CD14-positive monocyte (primary cell): ENCODE measurements around the gene ISG15. TPM values are rescaled to one million over a fixed set of nuclear protein-coding genes. Genes with fewer than 3 reads are reported as not detected.

Experiments
- DNase-seq, 3 donors: peaks; one replicate each; pipeline ENCODE4 v3.0.0-alpha.2; 2011 to 2022
- H2AFZ ChIP-seq: 2 replicates; pipeline ENCODE4 v1.6.0; 2012; ENCODE audit warnings: mild to moderate bottlenecking, low read depth, low read length, inconsistent platforms; ENCODE audit not compliant: insufficient read depth, poor library complexity, severe bottlenecking
- H3K27ac ChIP-seq, 2 donors: 1 replicate in 1 of 2; 2 replicates in 1 of 2; pipeline ENCODE4 v1.5.1; 2012 to 2013; ENCODE audit warnings: low read length in 2 of 2, control low read depth in 1 of 2, inconsistent platforms in 1 of 2, low read depth in 1 of 2, mild to moderate bottlenecking in 1 of 2
- H3K27me3 ChIP-seq, 2 donors: one replicate each; pipeline versions ENCODE4 v1.6.0 to v1.6.1; 2011 to 2013; ENCODE audit warnings: low read length in 2 of 2; ENCODE audit not compliant: control insufficient read depth in 2 of 2, insufficient read depth in 2 of 2
- H3K36me3 ChIP-seq, 2 donors: replicated peaks in 1 of 2; 1 replicate in 1 of 2; 2 replicates in 1 of 2; pipeline versions ENCODE4 v1.5.1 to v1.6.1; 2012 to 2013; ENCODE audit warnings: low read length in 2 of 2, control low read depth in 1 of 2, inconsistent platforms in 1 of 2, mild to moderate bottlenecking in 1 of 2; ENCODE audit not compliant: insufficient read depth in 2 of 2, control insufficient read depth in 1 of 2
- H3K4me1 ChIP-seq, 2 donors: 1 replicate in 1 of 2; 2 replicates in 1 of 2; pipeline versions ENCODE4 v1.5.1 to v1.6.1; 2012 to 2013; ENCODE audit warnings: low read length in 2 of 2, control low read depth in 1 of 2, inconsistent platforms in 1 of 2, mild to moderate bottlenecking in 1 of 2, moderate library complexity in 1 of 2; ENCODE audit not compliant: insufficient read depth in 2 of 2, control insufficient read depth in 1 of 2
- H3K4me2 ChIP-seq: replicated peaks from 2 replicates; pipeline ENCODE3; 2012; ENCODE audit warnings: low read length, moderate library complexity, mild to moderate bottlenecking; ENCODE audit not compliant: poor library complexity, severe bottlenecking; ENCODE audit errors: extremely low read depth
- H3K4me3 ChIP-seq, 3 experiments: fragments of 200-600 bp in 1 of 3; sonication (generic) in 1 of 3; replicated peaks in 1 of 3; 1 replicate in 2 of 3; 2 replicates in 1 of 3; pipeline ENCODE4 v1.5.1; 2011 to 2013; ENCODE audit warnings: low read length in 3 of 3, mild to moderate bottlenecking in 3 of 3, control low read depth in 2 of 3, low read depth in 2 of 3, inconsistent platforms in 1 of 3, moderate library complexity in 1 of 3
- H3K79me2 ChIP-seq: 2 replicates; pipeline ENCODE4 v1.6.0; 2012; ENCODE audit warnings: mild to moderate bottlenecking, control low read depth, inconsistent platforms, low read length, moderate library complexity; ENCODE audit not compliant: insufficient read depth
- H3K9ac ChIP-seq: 2 replicates; pipeline ENCODE4 v1.6.0; 2017; ENCODE audit warnings: low read length, mild to moderate bottlenecking; ENCODE audit not compliant: insufficient read depth, poor library complexity, severe bottlenecking
- H3K9me3 ChIP-seq, 2 donors: replicated peaks in 1 of 2; 1 replicate in 1 of 2; 2 replicates in 1 of 2; pipeline versions ENCODE4 v1.5.1 to v1.6.1; 2012 to 2013; ENCODE audit warnings: low read length in 2 of 2, control low read depth in 1 of 2; ENCODE audit not compliant: control insufficient read depth in 1 of 2, insufficient read depth in 1 of 2
- H4K20me1 ChIP-seq: 2 replicates; pipeline ENCODE4 v1.6.0; 2012; ENCODE audit warnings: mild to moderate bottlenecking, low read length, control low read depth, moderate library complexity; ENCODE audit not compliant: insufficient read depth
- H3K27ac Mint-ChIP-seq, 7 donors: one replicate each; pipeline ENCODE4 v1.8.0; 2020; ENCODE audit warnings: mild to moderate bottlenecking in 7 of 7, mixed read lengths in 7 of 7, moderate library complexity in 6 of 7, inconsistent platforms in 2 of 7
- H3K27me3 Mint-ChIP-seq, 3 donors: one replicate each; pipeline ENCODE4 v1.8.0; 2021 to 2022; ENCODE audit warnings: low read depth in 3 of 3, mild to moderate bottlenecking in 3 of 3, mixed read lengths in 3 of 3, moderate library complexity in 3 of 3, inconsistent platforms in 1 of 3
- H3K36me3 Mint-ChIP-seq, 2 donors: one replicate each; pipeline ENCODE4 v1.8.0; 2020; ENCODE audit warnings: mixed read lengths in 2 of 2, inconsistent platforms in 1 of 2, mild to moderate bottlenecking in 1 of 2
- H3K4me1 Mint-ChIP-seq: one replicate; pipeline ENCODE4 v1.8.0; 2020; ENCODE audit warnings: mild to moderate bottlenecking, mixed read lengths
- H3K4me3 Mint-ChIP-seq, 2 donors: one replicate each; pipeline ENCODE4 v1.8.0; 2020; ENCODE audit warnings: mild to moderate bottlenecking in 2 of 2, mixed read lengths in 2 of 2, moderate library complexity in 1 of 2
- H3K9me3 Mint-ChIP-seq, 7 donors: one replicate each; pipeline ENCODE4 v1.8.0; 2020 to 2022; ENCODE audit warnings: mixed read lengths in 7 of 7, mild to moderate bottlenecking in 6 of 7, moderate library complexity in 6 of 7, inconsistent platforms in 2 of 7
- WGBS: methylation state at CpG from one replicate; pipeline ENCODE4 v1.1.5; 2013; ENCODE audit warnings: missing lambda C conversion rate; ENCODE audit not compliant: insufficient coverage; 5-methylcytosine and 5-hydroxymethylcytosine counted together
- intact Hi-C, 2 donors: fragments of 100-400 bp; cut with micrococcal nuclease; formaldehyde crosslinking; loops; one replicate each; pipeline versions ENCODE4 v1.15.0 to v1.15.1; 2023
- polyA plus RNA-seq, 3 donors: library from polyadenylated mRNA; depleted of rRNA in 1 of 3; unstranded in 2 of 3; stranded (reverse) in 1 of 3; fragments of 300-500 nt in 2 of 3; fragments of >200 nt in 1 of 3; fragmentation: Illumina TruSeq in 2 of 3; gene quantifications; 1 replicate in 2 of 3; 2 replicates in 1 of 3; pipeline ENCODE4 v1.2.3, GENCODE V29; 2012 to 2021
- TF ChIP-seq, protein P1 (sequence below): fragments of 200-600 bp; IDR thresholded peaks from one replicate; pipeline ENCODE4 v1.8.0; 2022; ENCODE audit warnings: antibody characterized with exemption, mild to moderate bottlenecking

The ISG15 gene
- polyA plus RNA-seq, 3 donors = 128 to 241 (median 145) TPM

DNA sequence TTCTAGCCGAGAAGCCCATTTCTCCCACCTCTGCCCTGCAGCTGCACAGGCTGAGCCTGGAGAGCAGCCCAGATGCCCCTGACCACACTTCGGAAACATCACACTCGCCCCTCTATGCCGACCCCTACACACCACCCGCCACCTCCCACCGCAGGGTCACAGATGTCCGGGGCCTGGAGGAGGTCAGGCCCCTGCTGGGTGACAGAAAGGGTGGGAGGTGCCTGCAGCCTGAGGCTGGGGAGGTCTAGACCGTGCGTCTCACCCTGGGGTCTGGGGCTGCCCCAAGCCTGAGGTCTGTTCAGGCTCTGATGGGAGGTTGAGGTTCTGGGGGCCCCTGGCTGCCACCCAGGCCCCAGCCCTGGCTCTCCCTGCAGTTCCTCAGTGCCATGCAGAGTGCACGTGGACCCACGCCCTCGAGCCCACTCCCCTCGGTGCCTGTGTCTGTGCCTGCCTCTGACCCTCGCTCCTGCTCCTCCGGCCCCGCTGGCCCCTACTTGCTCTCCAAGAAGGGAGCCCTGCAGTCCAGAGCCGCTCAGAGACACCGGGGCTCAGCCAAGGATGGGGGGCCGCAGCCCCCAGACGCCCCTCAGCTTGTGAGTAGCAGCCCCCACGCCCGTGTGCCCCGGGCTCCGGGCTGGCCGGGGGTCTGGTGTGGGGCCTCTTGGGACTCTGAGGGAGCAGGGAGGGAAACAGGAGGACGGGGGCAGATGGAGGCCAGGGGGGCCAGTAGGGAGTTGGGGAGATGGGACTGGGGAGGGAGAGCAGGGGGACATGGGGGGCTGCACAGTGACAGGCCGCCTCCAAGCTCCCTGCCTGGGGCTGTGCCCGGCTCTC is 39.6 kb upstream of the ISG15 start:
- Mint-ChIP-seq H3K27me3 (peaks cover 25 to 55% (median 37%) of the 10 kb centered on the region in 3 donors), H3K4me3 (no peak overlapping the region), H3K27ac (no peak overlapping the region), H3K4me1 (peaks cover 3% of the 10 kb centered on the region), H3K9me3 (peaks cover 0 to 8% (median 5%) of the 10 kb centered on the region in 7 donors), H3K36me3 (no peaks in the 10 kb centered on the region)
- peaks cover 3 to 30% of the 10 kb centered on the region in 2 donors for H3K27me3 ChIP-seq
- H3K9me3 ChIP-seq = peaks cover 5 to 8% of the 10 kb centered on the region in 2 donors
- H3K27ac ChIP-seq = no peak overlapping the region
- no peaks in the 10 kb centered on the region for H3K36me3 ChIP-seq
- no peak overlapping the region for H3K4me2 ChIP-seq
- no peak overlapping the region for H3K4me3 ChIP-seq
- intact Hi-C loops = loop anchor here in 1 of 2 donors (2.0 kb wide), 1 partner anchor 69 kb away; no protein-coding TSS in a partner anchor
- TF ChIP-seq, protein P1, sequence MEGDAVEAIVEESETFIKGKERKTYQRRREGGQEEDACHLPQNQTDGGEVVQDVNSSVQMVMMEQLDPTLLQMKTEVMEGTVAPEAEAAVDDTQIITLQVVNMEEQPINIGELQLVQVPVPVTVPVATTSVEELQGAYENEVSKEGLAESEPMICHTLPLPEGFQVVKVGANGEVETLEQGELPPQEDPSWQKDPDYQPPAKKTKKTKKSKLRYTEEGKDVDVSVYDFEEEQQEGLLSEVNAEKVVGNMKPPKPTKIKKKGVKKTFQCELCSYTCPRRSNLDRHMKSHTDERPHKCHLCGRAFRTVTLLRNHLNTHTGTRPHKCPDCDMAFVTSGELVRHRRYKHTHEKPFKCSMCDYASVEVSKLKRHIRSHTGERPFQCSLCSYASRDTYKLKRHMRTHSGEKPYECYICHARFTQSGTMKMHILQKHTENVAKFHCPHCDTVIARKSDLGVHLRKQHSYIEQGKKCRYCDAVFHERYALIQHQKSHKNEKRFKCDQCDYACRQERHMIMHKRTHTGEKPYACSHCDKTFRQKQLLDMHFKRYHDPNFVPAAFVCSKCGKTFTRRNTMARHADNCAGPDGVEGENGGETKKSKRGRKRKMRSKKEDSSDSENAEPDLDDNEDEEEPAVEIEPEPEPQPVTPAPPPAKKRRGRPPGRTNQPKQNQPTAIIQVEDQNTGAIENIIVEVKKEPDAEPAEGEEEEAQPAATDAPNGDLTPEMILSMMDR = no peak
- 93% methylated on average over 17 of the region's 28 CpGs for WGBS
- no peaks in the 10 kb centered on the region for H3K79me2 ChIP-seq
- H3K9ac ChIP-seq = no peak overlapping the region
- no peak overlapping the region for H2AFZ ChIP-seq
- no peaks in the 10 kb centered on the region for H4K20me1 ChIP-seq
- H3K4me1 ChIP-seq = peaks cover 5 to 8% of the 10 kb centered on the region in 2 donors
- DNase-seq = no peak

GRCh38 chr1:974293-974640 is 39.0 kb upstream of the ISG15 start:
- peaks cover 5 to 6% of the 10 kb centered on the region in 2 donors for H3K9me3 ChIP-seq
- H3K4me3 Mint-ChIP-seq = no peak overlapping the region
- H3K27me3 ChIP-seq = peaks cover 3 to 28% of the 10 kb centered on the region in 2 donors
- WGBS = 93% methylated on average over 3 of the region's 11 CpGs
- no peak overlapping the region for H3K4me2 ChIP-seq
- H3K4me1 Mint-ChIP-seq = peaks cover 3% of the 10 kb centered on the region
- H3K9me3 Mint-ChIP-seq = peaks cover 0 to 6% (median 4%) of the 10 kb centered on the region in 7 donors
- H3K79me2 ChIP-seq = no peaks in the 10 kb centered on the region
- no peak overlapping the region for H3K9ac ChIP-seq
- H4K20me1 ChIP-seq = no peaks in the 10 kb centered on the region
- intact Hi-C loops = loop anchor here in 1 of 2 donors (2.0 kb wide), 1 partner anchor 69 kb away; no protein-coding TSS in a partner anchor
- peaks cover 5 to 8% of the 10 kb centered on the region in 2 donors for H3K4me1 ChIP-seq
- TF ChIP-seq, protein P1 = no peak
- no peak overlapping the region for H2AFZ ChIP-seq
- H3K4me3 ChIP-seq = no peak overlapping the region
- no peak overlapping the region for H3K27ac ChIP-seq
- no peak for DNase-seq
- H3K36me3 Mint-ChIP-seq = no peaks in the 10 kb centered on the region
- no peaks in the 10 kb centered on the region for H3K36me3 ChIP-seq
- peaks cover 25 to 51% (median 31%) of the 10 kb centered on the region in 3 donors for H3K27me3 Mint-ChIP-seq
- no peak overlapping the region for H3K27ac Mint-ChIP-seq
